HepG2 (cell line): ENCODE results near the gene PKP4. TPM values are rescaled to one million over a fixed set of nuclear protein-coding genes. Genes with fewer than 3 reads are reported as not detected.
A peak's percentile ranks its signal among the peaks of the same experiment; 100 is the strongest.

Experiments used
- ATAC-seq: fragments of 200-7000 bp; cut with Tn5 transposase; 3 replicates; pipeline ENCODE4 v1.9.1; 2020; ENCODE audit warnings: mild to moderate bottlenecking, moderate library complexity
- BruUV-seq: library from RNA; stranded (reverse); fragments of 400-500 nt; replicated peaks from 2 replicates; lab custom pipeline; 2021; lab: Mats Ljungman, UMichigan
- CTCF ChIA-PET: fragments of 300-600 bp; formaldehyde crosslinking; extraction: SDS; loops from one replicate; lab custom pipeline; 2021; ENCODE audit warnings: low total read pairs, inconsistent platforms, low intra/inter-chr PET ratio; lab: Yijun Ruan, JAX
- POLR2A ChIA-PET: fragments of 350-600 bp; sonication (Branson Sonifier 250); formaldehyde crosslinking; loops from one replicate; lab custom pipeline; 2020; ENCODE audit warnings: antibody characterized with exemption, inconsistent platforms; lab: Yijun Ruan, JAX
- DNase-seq: peaks from one replicate; pipeline ENCODE4 v3.0.0-alpha.2; 2015; ENCODE audit warnings: low spot score
- FAIRE-seq: peaks from 3 replicates; lab custom pipeline; 2011; peaks lifted over from hg19 to GRCh38; lab: Jason Lieb, UNC
- H2AFZ ChIP-seq: one replicate; pipeline ENCODE4 v1.6.1; 2011; ENCODE audit warnings: low read length, inconsistent platforms
- H3K27ac ChIP-seq: fragments of 300-600 bp; 3 replicates; pipeline ENCODE4 v1.8.0; 2011; ENCODE audit warnings: mixed run types, mild to moderate bottlenecking, mixed read lengths, low read length, inconsistent platforms; ENCODE audit not compliant: insufficient read depth; ENCODE audit errors: extremely low read length
- H3K27me3 ChIP-seq, 2 experiments: fragments of 200-600 bp in 1 of 2; 2 replicates in 1 of 2; 3 replicates in 1 of 2; pipeline versions ENCODE4 v1.6.0 to v1.8.0; 2011; ENCODE audit warnings: low read length in 2 of 2, mild to moderate bottlenecking in 2 of 2, moderate library complexity in 2 of 2, inconsistent platforms in 1 of 2; ENCODE audit not compliant: insufficient read depth in 2 of 2, control insufficient read depth in 1 of 2
- H3K36me3 ChIP-seq, 2 experiments: fragments of 200-600 bp in 1 of 2; replicated peaks in 1 of 2; 2 replicates in 1 of 2; 3 replicates in 1 of 2; pipeline versions ENCODE4 v1.5.1 to v1.8.0; 2011; ENCODE audit warnings: low read length in 2 of 2, inconsistent platforms in 1 of 2; ENCODE audit not compliant: insufficient read depth in 2 of 2, control insufficient read depth in 1 of 2
- H3K4me1 ChIP-seq: 2 replicates; pipeline ENCODE4 v1.5.1; 2012; ENCODE audit warnings: low read length, inconsistent platforms; ENCODE audit not compliant: insufficient read depth
- H3K4me2 ChIP-seq: 2 replicates; pipeline ENCODE4 v1.6.0; 2011; ENCODE audit warnings: low read depth, low read length, inconsistent platforms
- H3K4me3 ChIP-seq, 3 experiments: fragments of 200-600 bp in 1 of 3; sonication (generic), shearing (Covaris generic) in 1 of 3; replicated peaks in 1 of 3; 2 replicates each; pipeline ENCODE4 v1.5.1; 2011 to 2016; ENCODE audit warnings: low read length in 3 of 3, inconsistent platforms in 2 of 3, low read depth in 2 of 3, mild to moderate bottlenecking in 2 of 3, control low read depth in 1 of 3, mixed read lengths in 1 of 3; ENCODE audit not compliant: insufficient read depth in 1 of 3
- H3K79me2 ChIP-seq: one replicate; pipeline ENCODE4 v1.6.1; 2011; ENCODE audit warnings: low read length, inconsistent platforms; ENCODE audit not compliant: insufficient read depth
- H3K9ac ChIP-seq: 2 replicates; pipeline ENCODE4 v1.6.0; 2011; ENCODE audit warnings: mild to moderate bottlenecking, low read depth, low read length, inconsistent platforms; ENCODE audit not compliant: insufficient read depth
- H3K9me3 ChIP-seq: 2 replicates; pipeline ENCODE4 v1.5.1; 2012; ENCODE audit warnings: mild to moderate bottlenecking, low read length
- H4K20me1 ChIP-seq: 2 replicates; pipeline ENCODE4 v1.6.0; 2011; ENCODE audit warnings: inconsistent platforms, mild to moderate bottlenecking, low read length, moderate library complexity; ENCODE audit not compliant: insufficient read depth
- HNF4A ChIP-seq: sonication (generic); formaldehyde crosslinking; IDR thresholded peaks from 2 replicates; pipeline ENCODE4 v1.4.0; 2020; ENCODE audit warnings: missing genetic modification reagents
- KDM5A ChIP-seq: fragments of 200-600 bp; sonication (generic); IDR thresholded peaks from 2 replicates; pipeline ENCODE4 v1.7.0; 2018; ENCODE audit warnings: antibody characterized with exemption, mild to moderate bottlenecking, low read length, borderline replicate concordance
- REXO4 ChIP-seq: sonication (generic); formaldehyde crosslinking; IDR thresholded peaks from 2 replicates; pipeline ENCODE4 v1.8.0; 2022; ENCODE audit warnings: missing genetic modification reagents, mild to moderate bottlenecking, borderline replicate concordance
- ZBTB1 ChIP-seq: sonication (generic); formaldehyde crosslinking; IDR thresholded peaks from 2 replicates; pipeline ENCODE4 v1.4.0; 2020; ENCODE audit warnings: missing genetic modification reagents, borderline replicate concordance
- ZNF460 ChIP-seq: sonication (generic); formaldehyde crosslinking; IDR thresholded peaks from 2 replicates; pipeline ENCODE4 v1.5.1; 2020; ENCODE audit warnings: missing genetic modification reagents, mild to moderate bottlenecking, borderline replicate concordance
- WGBS: methylation state at CpG from one replicate; pipeline ENCODE4 v1.1.6; 2017; ENCODE audit warnings: low lambda C conversion rate; 5-methylcytosine and 5-hydroxymethylcytosine counted together
- in situ Hi-C: cut with HindIII; loops from 2 replicates; pipeline ENCODE4 v1.10.0; 2017; ENCODE audit warnings: low pct_unique_long_range_greater_than_20kb; ENCODE audit not compliant: extremely low pct_ligation_motif_present
- intact Hi-C: fragments of 100-400 bp; cut with micrococcal nuclease; formaldehyde crosslinking; loops from one replicate; pipeline ENCODE4 v1.10.0; 2022; ENCODE audit not compliant: unreplicated experiment
- polyA plus RNA-seq, 8 experiments: library from polyadenylated mRNA; depleted of rRNA in 3 of 8; stranded (reverse) in 7 of 8; unstranded in 1 of 8; fragments of >200 nt; fragmentation: Illumina TruSeq in 4 of 8; extraction: Trizol in 4 of 8; gene quantifications; 2 replicates each; pipeline versions ENCODE4 v1.2.1 to v1.2.3, GENCODE V29; 2011 to 2016; ENCODE audit warnings: low read depth in 4 of 8, missing spikeins in 1 of 8, mixed read lengths in 1 of 8; ENCODE audit not compliant: insufficient read depth in 1 of 8
- total RNA-seq, 5 experiments: library from RNA; depleted of rRNA; stranded (reverse); fragments of >200 nt; fragmentation: Illumina TruSeq; extraction: Trizol; gene quantifications; 2 replicates each; pipeline ENCODE4 v1.2.3, GENCODE V29; 2016; ENCODE audit warnings: low read depth in 1 of 5
- TF ChIP-seq, protein P1 (sequence below): sonication (generic); formaldehyde crosslinking; conservative IDR thresholded peaks from 2 replicates; pipeline ENCODE4 v1.8.1; 2023; ENCODE audit warnings: missing genetic modification reagents
- TF ChIP-seq, protein P2 (sequence below): sonication (generic); formaldehyde crosslinking; IDR thresholded peaks from 2 replicates; pipeline ENCODE4 v1.5.1; 2020; ENCODE audit warnings: missing genetic modification reagents, mild to moderate bottlenecking, borderline replicate concordance

Gene PKP4
- total and polyA plus RNA-seq, 2 of the 13 experiments (the other 11 are each of a cell fraction or from before 2014, with no cell fraction given) = 80.9 to 90.5 TPM

DNA sequence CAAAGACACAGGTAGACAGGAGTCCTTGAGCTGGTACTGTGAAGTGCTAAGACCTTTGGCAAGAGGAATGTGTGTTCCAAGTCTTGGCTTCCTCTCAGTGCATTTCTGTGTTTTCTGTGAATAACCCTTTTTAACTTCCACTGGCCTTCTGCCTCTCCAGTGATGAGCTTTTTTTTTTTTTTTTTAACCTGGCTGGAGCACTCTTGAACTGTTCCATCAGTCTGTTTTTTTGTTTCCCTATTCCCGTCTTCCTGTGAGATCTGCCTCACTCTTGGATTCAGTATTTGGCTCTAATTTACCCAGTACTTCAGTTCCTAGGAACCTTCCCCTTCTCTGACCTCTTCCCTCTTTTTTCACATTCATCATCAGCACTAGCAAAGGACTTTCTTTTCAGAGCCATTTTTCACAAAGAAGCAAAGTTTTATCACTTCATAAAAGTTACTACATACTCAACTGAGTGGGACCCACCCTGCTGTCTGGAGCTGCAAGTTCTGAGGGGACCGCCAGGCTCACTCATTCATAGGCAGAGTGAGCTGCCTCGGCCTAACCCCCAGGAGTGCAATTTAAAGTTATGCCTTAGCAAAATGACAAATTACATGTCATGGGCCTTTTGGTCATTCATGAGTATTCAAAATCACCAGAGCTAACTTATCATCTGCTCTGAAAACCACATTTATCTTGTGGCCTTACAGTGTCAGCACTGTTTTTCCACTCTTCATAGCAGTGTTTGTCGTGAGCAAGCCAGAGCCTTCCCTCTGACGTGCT lies 211.4 kb downstream of the PKP4 start:
- H3K4me2 ChIP-seq = no peak overlapping the region
- peaks cover 8% of the 10 kb centered on the region; the same call in 1 of the 2 replicates for H3K4me1 ChIP-seq
- no peaks in the 10 kb centered on the region for H3K79me2 ChIP-seq
- no TSS peak for BruUV-seq
- no peaks in the 10 kb centered on the region for H3K9me3 ChIP-seq
- ATAC-seq = no peak
- H3K4me3 ChIP-seq = no peak overlapping the region
- CTCF ChIA-PET = no interaction called here
- no peak overlapping the region for H2AFZ ChIP-seq
- no peak for DNase-seq
- intact Hi-C loops (no loop called here), in situ Hi-C loops (no loop called here)
- POLR2A ChIA-PET = no interaction called here
- H3K27me3 ChIP-seq = no peaks in the 10 kb centered on the region
- no peaks in the 10 kb centered on the region for H4K20me1 ChIP-seq
- 95% methylated on average over 5 of the region's 5 CpGs for whole genome bisulfite sequencing
- H3K36me3 ChIP-seq = peaks cover 36 to 94% of the 10 kb centered on the region in 2 experiments
- no peak for FAIRE-seq
- TF ChIP-seq ZNF460 (no peak), ZBTB1 (CRISPR knock-in tag) (no peak), REXO4 (CRISPR knock-in tag) (no peak)
- TF ChIP-seq, protein P1, sequence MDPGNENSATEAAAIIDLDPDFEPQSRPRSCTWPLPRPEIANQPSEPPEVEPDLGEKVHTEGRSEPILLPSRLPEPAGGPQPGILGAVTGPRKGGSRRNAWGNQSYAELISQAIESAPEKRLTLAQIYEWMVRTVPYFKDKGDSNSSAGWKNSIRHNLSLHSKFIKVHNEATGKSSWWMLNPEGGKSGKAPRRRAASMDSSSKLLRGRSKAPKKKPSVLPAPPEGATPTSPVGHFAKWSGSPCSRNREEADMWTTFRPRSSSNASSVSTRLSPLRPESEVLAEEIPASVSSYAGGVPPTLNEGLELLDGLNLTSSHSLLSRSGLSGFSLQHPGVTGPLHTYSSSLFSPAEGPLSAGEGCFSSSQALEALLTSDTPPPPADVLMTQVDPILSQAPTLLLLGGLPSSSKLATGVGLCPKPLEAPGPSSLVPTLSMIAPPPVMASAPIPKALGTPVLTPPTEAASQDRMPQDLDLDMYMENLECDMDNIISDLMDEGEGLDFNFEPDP (CRISPR knock-in tag) = 0 out of 2 replicates have a peak, but pooled peaks have one; percentile 48
- H3K9ac ChIP-seq = no peak overlapping the region
- H3K27ac ChIP-seq = no peak overlapping the region

DNA sequence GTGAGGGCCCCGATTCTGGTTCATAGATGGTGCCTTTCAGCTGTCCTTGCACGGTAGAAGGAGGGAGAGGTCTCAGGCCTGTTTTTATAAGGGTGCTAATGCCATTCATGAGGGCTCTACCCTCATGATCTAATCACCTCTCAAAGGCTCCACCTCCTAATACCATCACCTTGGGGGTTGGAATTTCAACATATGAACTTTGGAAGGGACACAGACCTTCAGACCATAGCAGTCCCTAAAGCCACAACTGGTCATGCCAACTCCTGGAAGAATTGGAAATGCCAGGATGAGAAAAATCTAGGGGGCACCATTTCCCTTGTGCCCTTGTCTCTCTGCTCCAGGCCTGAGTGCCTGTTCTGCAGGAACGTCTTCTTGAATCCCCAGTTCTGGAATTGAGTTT lies 213.5 kb downstream of the PKP4 start:
- intact Hi-C loops = no loop called here
- Histone ChIP-seq H3K36me3 (peaks cover 33 to 94% of the 10 kb centered on the region in 2 experiments), H3K4me2 (no peak overlapping the region), H3K9me3 (no peaks in the 10 kb centered on the region), H3K9ac (no peak overlapping the region), H3K4me3 (no peak overlapping the region), H3K27me3 (no peaks in the 10 kb centered on the region), H3K27ac (no peak overlapping the region), H3K4me1 (peaks cover 8% of the 10 kb centered on the region; the same call in 1 of the 2 replicates)
- BruUV-seq = no TSS peak
- ATAC-seq (peak; percentile 25; the same call in 2 of the 3 replicates), FAIRE-seq (no peak)
- in situ Hi-C loops = no loop called here
- POLR2A ChIA-PET = no interaction called here
- peak; percentile 54 for TF ChIP-seq HNF4A (CRISPR knock-in tag)
- TF ChIP-seq KDM5A = no peak
- TF ChIP-seq, protein P2, sequence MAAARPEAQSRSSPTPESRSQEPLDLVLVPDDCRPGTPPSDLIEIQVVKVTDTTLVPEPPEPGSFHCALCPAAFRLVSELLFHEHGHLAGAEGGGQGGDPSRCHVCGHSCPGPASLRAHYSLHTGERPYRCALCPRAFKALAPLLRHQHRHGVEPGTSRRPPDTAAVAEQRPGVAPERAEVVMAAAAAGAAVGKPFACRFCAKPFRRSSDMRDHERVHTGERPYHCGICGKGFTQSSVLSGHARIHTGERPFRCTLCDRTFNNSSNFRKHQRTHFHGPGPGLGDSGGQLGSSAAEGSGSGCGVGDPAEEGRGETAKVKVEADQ (CRISPR knock-in tag) = no peak
- TF ChIP-seq, all 625 proteins: peak for 1
- Histone ChIP-seq H3K79me2 (no peaks in the 10 kb centered on the region), H2AFZ (no peak overlapping the region), H4K20me1 (no peaks in the 10 kb centered on the region)
- WGBS = 90% methylated on average over 3 of the region's 3 CpGs
- DNase-seq = peak; percentile 31
- CTCF ChIA-PET = no interaction called here
